H1 (cell line): ENCODE measurements around the gene MMADHC. TPM values are rescaled to one million over a fixed set of nuclear protein-coding genes. Genes with fewer than 3 reads are reported as not detected.

ENCODE experiments used
- BCL11A ChIP-seq, 2 experiments: IDR thresholded peaks; one replicate each; pipeline ENCODE4 v1.6.1; 2011; ENCODE audit warnings: low read depth in 2 of 2, low read length in 2 of 2, mild to moderate bottlenecking in 2 of 2
- EP300 ChIP-seq, 2 experiments: IDR thresholded peaks; 1 replicate in 1 of 2; 2 replicates in 1 of 2; pipeline ENCODE4 v1.6.1; 2011 to 2012; ENCODE audit warnings: low read depth in 2 of 2, low read length in 2 of 2, mild to moderate bottlenecking in 2 of 2, borderline replicate concordance in 1 of 2, inconsistent platforms in 1 of 2, moderate library complexity in 1 of 2
- NANOG ChIP-seq: IDR thresholded peaks from 2 replicates; pipeline ENCODE4 v1.6.1; 2011; ENCODE audit warnings: low read length, low read depth, mild to moderate bottlenecking, inconsistent platforms; ENCODE audit not compliant: insufficient read depth, poor library complexity, severe bottlenecking
- polyA plus RNA-seq, 7 experiments: library from polyadenylated mRNA; depleted of rRNA in 3 of 7; stranded (reverse) in 5 of 7; unstranded in 2 of 7; fragments of >200 nt in 5 of 7; fragments of 200-250 nt in 2 of 7; gene quantifications; 1 replicate in 5 of 7; 2 replicates in 1 of 7; 4 replicates in 1 of 7; pipeline versions ENCODE4 v1.2.1 to v1.2.3, GENCODE V29; 2011 to 2013; ENCODE audit warnings: missing spikeins in 2 of 7, mixed read lengths in 2 of 7
- small RNA-seq: library from polyadenylated mRNA; stranded (forward); fragments of <200 nt; extraction: miRNeasy Mini kit (QIAGEN cat#:217004); gene quantifications from one replicate; pipeline ENCODE3, GENCODE V24; 2013; ENCODE audit not compliant: insufficient read depth
- total RNA-seq: library from RNA; stranded (reverse); fragmentation: NEBNext Ultra II Directional; extraction: Animal tissue kit (Norgen Biotek cat#: 25700); gene quantifications from 2 replicates; pipeline ENCODE4 v1.2.1, GENCODE V29; 2021

The MMADHC gene
- total and polyA plus RNA-seq, 2 of the 8 experiments (the other 6 are each of a cell fraction or from before 2014, with no cell fraction given), result 61.1 to 130 TPM

GRCh38 chr2:149525323-149525722 lies 62.3 kb downstream of the MMADHC start (continued):
- no peak for TF ChIP-seq EP300 (IDR thresholded peaks at IDR 0.05; ENCODE audit: borderline replicate concordance in 1 of 2, low read depth in 2 of 2, low read length in 2 of 2)
- TF ChIP-seq NANOG, result no peak
- no peak for TF ChIP-seq BCL11A (IDR thresholded peaks at IDR 0.05; ENCODE audit: low read depth in 2 of 2, low read length in 2 of 2)

Small RNA genes lying within 50 kb of the gene (small RNA-seq; reads per million reads assigned to genes)
- gene RNU6-601P, result not detected
